OCI-LY3 (cell line): Measurements from ENCODE around the gene FFAR1.

ENCODE experiments used
- CTCF ChIP-seq: fragments of 200-600, 300-600 bp; sonication (generic); IDR thresholded peaks from 2 replicates; pipeline ENCODE4 v1.5.1; 2014; ENCODE audit warnings: antibody characterized with exemption, low read length, low read depth
- EZH2phosphoT487 ChIP-seq: fragments of 200-600 bp; shearing (Covaris generic); IDR thresholded peaks from 2 replicates; pipeline ENCODE4 v1.6.1; 2018; ENCODE audit warnings: antibody characterized with exemption, mixed run types, low read depth

GRCh38 chr19:35341565-35342225 lies 6.0 kb upstream of the FFAR1 start:
- TF ChIP-seq EZH2phosphoT487 (no peak), CTCF (no peak)
